ENCODE data around the gene C6orf15. TPM values are rescaled to one million over a fixed set of nuclear protein-coding genes. Genes with fewer than 3 reads are reported as not detected.

The C6orf15 gene
- total and polyA plus RNA-seq, 4 donors, result not detected

DNA sequence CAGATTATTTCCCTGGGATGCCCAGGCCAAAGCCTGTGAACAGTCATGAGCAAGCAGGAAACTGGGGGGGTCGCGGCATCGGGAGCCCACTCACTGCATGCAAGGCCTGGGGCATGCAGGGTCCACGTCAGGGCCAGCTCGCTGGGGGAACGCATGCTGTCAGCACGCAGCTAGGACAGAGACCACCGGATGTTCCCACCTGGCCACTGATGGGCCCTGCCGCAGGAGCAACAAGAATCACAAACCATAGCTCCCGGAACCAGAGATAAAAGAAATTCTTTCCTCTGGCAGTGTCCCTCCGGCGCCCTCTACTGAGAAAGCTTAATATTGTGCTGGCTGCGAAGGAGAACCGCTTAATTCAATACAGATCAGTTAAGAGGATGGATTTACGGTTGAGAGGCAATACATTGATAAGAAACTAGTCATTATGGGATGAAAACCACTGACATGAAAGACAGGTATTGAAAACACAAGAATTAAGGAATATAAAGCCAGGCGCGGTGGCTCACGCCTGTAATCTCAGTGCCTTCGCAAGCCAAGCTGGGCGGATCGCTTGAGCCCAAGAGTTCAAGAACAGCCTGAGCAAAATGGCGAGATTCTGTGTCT is 32.6 kb downstream of the C6orf15 start:
- H3K36me3 ChIP-seq (ENCODE audit: control insufficient read depth in 4 of 4, insufficient read depth in 3 of 4, low read depth in 1 of 4, low read length in 3 of 4), result no peaks in the 10 kb centered on the region
- no peak overlapping the region for H3K4me3 ChIP-seq (ENCODE audit: low read depth in 1 of 3, low read length in 3 of 3)
- H3K9me3 ChIP-seq (ENCODE audit: control insufficient read depth in 4 of 4, low read length in 3 of 4), result no peaks in the 10 kb centered on the region
- H3K4me1 ChIP-seq (ENCODE audit: control insufficient read depth in 4 of 4, insufficient read depth in 4 of 4, low read length in 3 of 4), result peaks cover 0 to 3% (median 0%) of the 10 kb centered on the region in 4 donors
- WGBS, result 24% methylated on average over 22 of the region's 22 CpGs
- no peaks in the 10 kb centered on the region for H3K27me3 ChIP-seq (ENCODE audit: control insufficient read depth in 4 of 4, insufficient read depth in 4 of 4, low read length in 3 of 4)
- no peak overlapping the region for H3K27ac ChIP-seq (ENCODE audit: low read depth in 1 of 2, low read length in 2 of 2)
- no peak for TF ChIP-seq NR2F2 (IDR thresholded peaks at IDR 0.05)
- TF ChIP-seq RAD21 (IDR thresholded peaks at IDR 0.05), result peak; percentile 82 to 88
- TF ChIP-seq, protein P1, sequence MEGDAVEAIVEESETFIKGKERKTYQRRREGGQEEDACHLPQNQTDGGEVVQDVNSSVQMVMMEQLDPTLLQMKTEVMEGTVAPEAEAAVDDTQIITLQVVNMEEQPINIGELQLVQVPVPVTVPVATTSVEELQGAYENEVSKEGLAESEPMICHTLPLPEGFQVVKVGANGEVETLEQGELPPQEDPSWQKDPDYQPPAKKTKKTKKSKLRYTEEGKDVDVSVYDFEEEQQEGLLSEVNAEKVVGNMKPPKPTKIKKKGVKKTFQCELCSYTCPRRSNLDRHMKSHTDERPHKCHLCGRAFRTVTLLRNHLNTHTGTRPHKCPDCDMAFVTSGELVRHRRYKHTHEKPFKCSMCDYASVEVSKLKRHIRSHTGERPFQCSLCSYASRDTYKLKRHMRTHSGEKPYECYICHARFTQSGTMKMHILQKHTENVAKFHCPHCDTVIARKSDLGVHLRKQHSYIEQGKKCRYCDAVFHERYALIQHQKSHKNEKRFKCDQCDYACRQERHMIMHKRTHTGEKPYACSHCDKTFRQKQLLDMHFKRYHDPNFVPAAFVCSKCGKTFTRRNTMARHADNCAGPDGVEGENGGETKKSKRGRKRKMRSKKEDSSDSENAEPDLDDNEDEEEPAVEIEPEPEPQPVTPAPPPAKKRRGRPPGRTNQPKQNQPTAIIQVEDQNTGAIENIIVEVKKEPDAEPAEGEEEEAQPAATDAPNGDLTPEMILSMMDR (IDR thresholded peaks at IDR 0.05; ENCODE audit: low read depth, low read length, missing input control), result peak; percentile 78
- TF ChIP-seq, protein P2, sequence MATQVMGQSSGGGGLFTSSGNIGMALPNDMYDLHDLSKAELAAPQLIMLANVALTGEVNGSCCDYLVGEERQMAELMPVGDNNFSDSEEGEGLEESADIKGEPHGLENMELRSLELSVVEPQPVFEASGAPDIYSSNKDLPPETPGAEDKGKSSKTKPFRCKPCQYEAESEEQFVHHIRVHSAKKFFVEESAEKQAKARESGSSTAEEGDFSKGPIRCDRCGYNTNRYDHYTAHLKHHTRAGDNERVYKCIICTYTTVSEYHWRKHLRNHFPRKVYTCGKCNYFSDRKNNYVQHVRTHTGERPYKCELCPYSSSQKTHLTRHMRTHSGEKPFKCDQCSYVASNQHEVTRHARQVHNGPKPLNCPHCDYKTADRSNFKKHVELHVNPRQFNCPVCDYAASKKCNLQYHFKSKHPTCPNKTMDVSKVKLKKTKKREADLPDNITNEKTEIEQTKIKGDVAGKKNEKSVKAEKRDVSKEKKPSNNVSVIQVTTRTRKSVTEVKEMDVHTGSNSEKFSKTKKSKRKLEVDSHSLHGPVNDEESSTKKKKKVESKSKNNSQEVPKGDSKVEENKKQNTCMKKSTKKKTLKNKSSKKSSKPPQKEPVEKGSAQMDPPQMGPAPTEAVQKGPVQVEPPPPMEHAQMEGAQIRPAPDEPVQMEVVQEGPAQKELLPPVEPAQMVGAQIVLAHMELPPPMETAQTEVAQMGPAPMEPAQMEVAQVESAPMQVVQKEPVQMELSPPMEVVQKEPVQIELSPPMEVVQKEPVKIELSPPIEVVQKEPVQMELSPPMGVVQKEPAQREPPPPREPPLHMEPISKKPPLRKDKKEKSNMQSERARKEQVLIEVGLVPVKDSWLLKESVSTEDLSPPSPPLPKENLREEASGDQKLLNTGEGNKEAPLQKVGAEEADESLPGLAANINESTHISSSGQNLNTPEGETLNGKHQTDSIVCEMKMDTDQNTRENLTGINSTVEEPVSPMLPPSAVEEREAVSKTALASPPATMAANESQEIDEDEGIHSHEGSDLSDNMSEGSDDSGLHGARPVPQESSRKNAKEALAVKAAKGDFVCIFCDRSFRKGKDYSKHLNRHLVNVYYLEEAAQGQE (IDR thresholded peaks at IDR 0.05), result no peak
- TF ChIP-seq, protein P3, sequence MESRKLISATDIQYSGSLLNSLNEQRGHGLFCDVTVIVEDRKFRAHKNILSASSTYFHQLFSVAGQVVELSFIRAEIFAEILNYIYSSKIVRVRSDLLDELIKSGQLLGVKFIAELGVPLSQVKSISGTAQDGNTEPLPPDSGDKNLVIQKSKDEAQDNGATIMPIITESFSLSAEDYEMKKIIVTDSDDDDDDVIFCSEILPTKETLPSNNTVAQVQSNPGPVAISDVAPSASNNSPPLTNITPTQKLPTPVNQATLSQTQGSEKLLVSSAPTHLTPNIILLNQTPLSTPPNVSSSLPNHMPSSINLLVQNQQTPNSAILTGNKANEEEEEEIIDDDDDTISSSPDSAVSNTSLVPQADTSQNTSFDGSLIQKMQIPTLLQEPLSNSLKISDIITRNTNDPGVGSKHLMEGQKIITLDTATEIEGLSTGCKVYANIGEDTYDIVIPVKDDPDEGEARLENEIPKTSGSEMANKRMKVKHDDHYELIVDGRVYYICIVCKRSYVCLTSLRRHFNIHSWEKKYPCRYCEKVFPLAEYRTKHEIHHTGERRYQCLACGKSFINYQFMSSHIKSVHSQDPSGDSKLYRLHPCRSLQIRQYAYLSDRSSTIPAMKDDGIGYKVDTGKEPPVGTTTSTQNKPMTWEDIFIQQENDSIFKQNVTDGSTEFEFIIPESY (IDR thresholded peaks at IDR 0.05), result no peak
- no peak for TF ChIP-seq HNF4A (conservative IDR thresholded peaks at IDR 0.05)
- no peak for TF ChIP-seq GABPA (IDR thresholded peaks at IDR 0.05 in 1 of 2, conservative IDR thresholded peaks at IDR 0.05 in 1 of 2)
- no peak for TF ChIP-seq YY1 (IDR thresholded peaks at IDR 0.05)
- TF ChIP-seq TAF1 (conservative IDR thresholded peaks at IDR 0.05), result no peak
- DNase-seq (ENCODE audit: low spot score), result peak; percentile 48
- no peak overlapping the region for H3K9ac ChIP-seq (ENCODE audit: low read depth in 1 of 2, low read length in 2 of 2)

DNA sequence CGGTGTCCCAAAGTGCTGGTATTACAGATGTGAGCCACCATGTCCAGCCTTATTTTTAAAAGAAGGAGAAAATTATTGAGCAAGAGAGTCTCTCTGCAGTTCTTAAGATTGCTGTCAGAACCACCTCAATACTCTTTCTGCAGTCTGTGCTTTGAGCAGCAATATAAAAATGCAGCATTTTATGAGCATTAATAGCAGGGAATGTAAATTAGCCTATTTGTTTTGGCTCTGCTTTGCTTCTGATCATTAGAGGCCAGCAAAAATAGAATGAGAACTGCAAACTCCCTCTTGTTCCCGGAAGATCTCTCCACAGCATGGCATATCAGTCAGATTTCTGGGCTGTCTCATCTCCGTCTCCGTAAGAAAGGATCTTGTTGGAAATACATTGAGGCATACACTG is 35.8 kb downstream of the C6orf15 start:
- no peak overlapping the region for H3K4me3 ChIP-seq (ENCODE audit: low read depth in 1 of 3, low read length in 3 of 3)
- no peaks in the 10 kb centered on the region for H3K36me3 ChIP-seq (ENCODE audit: control insufficient read depth in 4 of 4, insufficient read depth in 3 of 4, low read depth in 1 of 4, low read length in 3 of 4)
- WGBS, result 82% methylated on average over 4 of the region's 4 CpGs
- no peak for DNase-seq (ENCODE audit: low spot score)
- no peak overlapping the region for H3K9ac ChIP-seq (ENCODE audit: low read depth in 1 of 2, low read length in 2 of 2)
- TF ChIP-seq RAD21 (IDR thresholded peaks at IDR 0.05), result no peak
- TF ChIP-seq, protein P4, sequence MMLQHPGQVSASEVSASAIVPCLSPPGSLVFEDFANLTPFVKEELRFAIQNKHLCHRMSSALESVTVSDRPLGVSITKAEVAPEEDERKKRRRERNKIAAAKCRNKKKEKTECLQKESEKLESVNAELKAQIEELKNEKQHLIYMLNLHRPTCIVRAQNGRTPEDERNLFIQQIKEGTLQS (IDR thresholded peaks at IDR 0.05), result no peak
- no peak for TF ChIP-seq FOXA1 (IDR thresholded peaks at IDR 0.05)
- TF ChIP-seq, protein P3 (IDR thresholded peaks at IDR 0.05), result no peak
- no peak for TF ChIP-seq JUND (IDR thresholded peaks at IDR 0.05)
- TF ChIP-seq HNF4A (conservative IDR thresholded peaks at IDR 0.05), result no peak
- TF ChIP-seq, protein P5, sequence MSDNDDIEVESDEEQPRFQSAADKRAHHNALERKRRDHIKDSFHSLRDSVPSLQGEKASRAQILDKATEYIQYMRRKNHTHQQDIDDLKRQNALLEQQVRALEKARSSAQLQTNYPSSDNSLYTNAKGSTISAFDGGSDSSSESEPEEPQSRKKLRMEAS (IDR thresholded peaks at IDR 0.05), result no peak
- no peak for TF ChIP-seq EGR1 (IDR thresholded peaks at IDR 0.05; ENCODE audit: low read depth in 2 of 2)
- no peak for TF ChIP-seq GABPA (IDR thresholded peaks at IDR 0.05 in 1 of 2, conservative IDR thresholded peaks at IDR 0.05 in 1 of 2)
- no peak overlapping the region for H3K27ac ChIP-seq (ENCODE audit: low read depth in 1 of 2, low read length in 2 of 2)
- H3K27me3 ChIP-seq (ENCODE audit: control insufficient read depth in 4 of 4, insufficient read depth in 4 of 4, low read length in 3 of 4), result no peaks in the 10 kb centered on the region
- H3K9me3 ChIP-seq (ENCODE audit: control insufficient read depth in 4 of 4, low read length in 3 of 4), result no peaks in the 10 kb centered on the region
- H3K4me1 ChIP-seq (ENCODE audit: control insufficient read depth in 4 of 4, insufficient read depth in 4 of 4, low read length in 3 of 4), result peaks cover 0 to 3% (median under 1%) of the 10 kb centered on the region in 4 donors
